GM12801 (cell line): ENCODE results near the gene CTTNBP2NL.

ENCODE experiments used
- CTCF ChIP-seq: IDR thresholded peaks from one replicate; pipeline ENCODE4 v1.5.1; 2011; ENCODE audit warnings: control low read depth; ENCODE audit not compliant: insufficient read length; ENCODE audit errors: extremely low read depth

Gene CTTNBP2NL

DNA sequence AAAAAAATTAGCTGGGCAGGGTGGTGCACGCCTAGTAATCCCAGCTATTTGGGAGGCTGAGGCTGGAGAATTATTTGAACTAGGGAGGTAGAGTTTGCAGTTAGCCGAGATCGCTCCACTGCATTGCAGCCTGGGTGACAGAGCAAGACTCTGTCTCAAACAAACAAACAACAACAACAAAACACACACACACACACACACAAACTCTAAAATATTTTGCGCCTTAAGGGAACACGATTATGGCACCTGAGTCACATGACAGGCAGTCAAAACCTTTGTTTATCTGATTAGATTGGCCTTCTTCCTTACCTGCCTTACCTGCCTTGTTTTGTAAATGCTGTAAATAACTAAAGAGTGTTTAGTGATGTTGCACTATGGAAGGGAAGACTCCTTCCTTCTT is 92.1 kb downstream of the CTTNBP2NL start:
- TF ChIP-seq CTCF = no peak

DNA sequence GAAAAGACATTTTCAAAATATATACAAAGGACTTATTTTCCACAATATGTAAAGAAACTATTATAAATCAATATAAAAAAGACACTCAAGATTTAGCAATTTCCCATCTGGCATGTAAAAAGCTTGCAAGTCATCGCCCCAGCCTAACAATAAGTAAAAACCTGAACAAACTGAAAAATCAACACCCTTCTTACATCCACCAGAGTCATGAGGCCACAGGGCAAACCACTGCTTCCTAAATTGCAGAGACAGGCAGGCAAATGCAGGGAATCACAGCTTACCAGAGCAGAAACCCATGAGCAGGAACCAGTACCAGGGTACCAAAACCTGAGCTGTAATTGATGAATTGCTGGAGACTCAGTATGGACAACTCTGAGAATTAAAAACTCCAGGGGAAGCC is 96.1 kb downstream of the CTTNBP2NL start:
- no peak for TF ChIP-seq CTCF

DNA sequence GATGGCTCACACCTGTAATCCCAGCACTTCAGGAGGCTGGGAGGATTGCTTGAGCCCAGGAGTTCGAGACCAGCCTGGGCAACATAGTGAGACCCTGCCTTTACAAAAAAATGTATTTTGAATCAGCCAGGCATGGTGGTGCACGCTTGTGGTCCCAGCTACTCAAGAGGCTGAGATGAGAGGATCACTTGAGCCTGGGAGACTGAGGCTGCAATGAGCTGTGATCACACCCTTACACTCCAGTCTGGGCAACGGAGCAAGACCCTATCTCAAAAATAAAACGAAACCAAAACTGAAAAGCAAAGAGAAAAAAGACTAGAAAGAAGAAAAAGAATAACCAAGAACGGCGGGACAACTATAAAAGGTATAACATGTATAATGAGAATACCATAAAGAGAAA is 97.3 kb downstream of the CTTNBP2NL start:
- no peak for TF ChIP-seq CTCF

- TF ChIP-seq CTCF = no peak
These were observed 100.3 kb downstream of the CTTNBP2NL start for GRCh38 chr1:112496290-112496689.

DNA sequence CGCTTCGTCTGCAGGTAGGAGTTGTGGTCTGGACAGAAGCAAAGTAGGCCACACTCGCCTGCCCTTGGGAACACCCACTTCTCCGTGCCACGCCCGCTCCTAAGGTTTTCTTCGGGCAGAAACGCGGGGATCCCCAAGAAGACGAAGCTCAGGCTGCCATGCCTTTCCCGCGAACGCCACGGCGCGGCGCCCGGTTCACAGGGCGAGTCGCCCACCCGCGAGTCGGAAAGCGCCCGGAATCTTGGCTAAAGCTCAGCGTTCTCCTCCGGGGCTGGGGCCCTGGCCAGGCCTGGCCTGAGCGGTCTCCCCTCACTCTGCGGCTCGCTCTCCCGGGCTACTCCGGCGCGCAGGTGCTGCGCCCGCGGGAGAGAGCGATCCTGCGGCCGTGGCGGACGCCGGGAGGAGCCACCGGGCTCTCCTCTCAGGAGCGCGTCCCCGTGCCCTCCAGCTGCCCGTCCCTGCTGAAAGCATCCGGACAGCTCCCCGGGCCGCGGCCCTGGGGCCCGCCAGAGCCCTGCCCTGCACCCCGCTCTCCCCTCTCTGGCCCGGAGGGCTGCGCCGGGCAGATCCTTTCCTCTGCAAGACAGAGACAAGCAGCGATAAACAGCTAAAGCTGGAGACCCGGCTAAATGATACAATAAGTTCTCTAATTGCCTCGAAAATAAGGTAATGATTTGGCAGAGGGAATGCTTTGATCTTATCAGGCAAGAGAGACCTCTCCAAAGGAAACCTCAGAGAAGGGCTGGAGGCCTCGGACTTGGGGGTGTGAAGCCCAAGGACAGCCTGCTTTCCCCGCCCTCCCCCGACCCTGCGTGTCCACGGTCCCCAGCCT is 106.0 kb downstream of the CTTNBP2NL start:
- TF ChIP-seq CTCF = no peak

DNA sequence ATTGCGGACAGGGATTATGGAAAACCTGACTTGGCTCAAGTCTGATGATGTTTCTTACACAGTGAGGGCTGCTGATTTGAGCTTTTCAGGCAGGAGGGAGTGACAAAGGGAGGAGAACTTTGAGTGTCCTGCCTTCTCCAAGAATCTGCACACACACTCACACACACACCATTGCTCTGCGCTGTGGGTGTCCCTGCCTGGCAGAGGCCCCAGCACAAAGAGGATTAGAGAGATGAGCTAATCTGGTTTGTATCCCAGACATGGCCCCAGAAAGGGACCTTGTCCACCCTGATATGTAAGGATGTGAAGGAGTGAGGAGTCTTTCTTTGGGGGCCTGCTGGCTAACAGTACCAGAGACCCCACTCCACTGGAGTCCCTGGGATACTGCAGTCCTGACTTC is 106.8 kb downstream of the CTTNBP2NL start:
- no peak for TF ChIP-seq CTCF

- TF ChIP-seq CTCF = no peak
These were observed 108.1 kb downstream of the CTTNBP2NL start for GRCh38 chr1:112504001-112504660.
